ENCODE results near the gene NINL. TPM values are rescaled to one million over a fixed set of nuclear protein-coding genes. Genes with fewer than 3 reads are reported as not detected.

The NINL gene
- total and polyA plus RNA-seq, 2 of the 8 experiments (the other 6 are each of a cell fraction or from before 2014, with no cell fraction given), result 15.3 to 30.0 TPM

GRCh38 chr20:25521382-25521781 lies 63.9 kb downstream of the NINL start:
- Histone ChIP-seq H2BK15ac (ENCODE audit: low read length) (no peak overlapping the region), H2BK20ac (ENCODE audit: low read length) (no peak overlapping the region), H4K8ac (ENCODE audit: extremely low read depth, insufficient read depth, low read length) (no peak overlapping the region), H3K4me1 (replicated peaks in 1 of 4; ENCODE audit: control insufficient read depth in 3 of 4, insufficient read depth in 4 of 4, low read length in 3 of 4) (no peaks in the 10 kb centered on the region), H3K9ac (replicated peaks in 1 of 4; ENCODE audit: extremely low read depth in 1 of 4, low read depth in 3 of 4, low read length in 3 of 4) (no peak overlapping the region), H2AFZ (ENCODE audit: low read length) (no peak overlapping the region), H3K23ac (ENCODE audit: insufficient read length) (no peak overlapping the region), H2BK5ac (ENCODE audit: low read depth, low read length) (no peak overlapping the region), H3K4me2 (ENCODE audit: insufficient read depth in 1 of 2, low read depth in 2 of 2, low read length in 2 of 2) (no peak overlapping the region), H3K9me3 (ENCODE audit: insufficient read depth in 2 of 2, low read depth in 1 of 2, low read length in 1 of 2) (peaks cover 2 to 4% of the 10 kb centered on the region in 2 experiments; a peak in 3 of 4 replicates), H3K79me2 (ENCODE audit: control insufficient read depth in 1 of 2, insufficient read depth in 2 of 2, low read length in 2 of 2) (0 out of 4 replicates have a peak, but pooled peaks cover 0 to 3% of the 10 kb centered on the region in 2 experiments), H2BK120ac (replicated peaks; ENCODE audit: low read depth, low read length) (no peak overlapping the region), H3K4me3 (ENCODE audit: extremely low read depth in 1 of 4, insufficient read depth in 2 of 4, low read depth in 3 of 4, low read length in 4 of 4) (no peak overlapping the region), H3K23me2 (ENCODE audit: low read depth, low read length) (no peaks in the 10 kb centered on the region), H3K27ac (ENCODE audit: low read depth, low read length) (no peak overlapping the region), H3K79me1 (ENCODE audit: low read depth, low read length) (no peaks in the 10 kb centered on the region), H3K18ac (ENCODE audit: extremely low read depth, low read length) (no peak overlapping the region), H4K91ac (replicated peaks; ENCODE audit: insufficient read length, low read length) (no peak overlapping the region), H4K20me1 (replicated peaks in 1 of 2; ENCODE audit: control insufficient read depth in 1 of 2, insufficient read depth in 2 of 2, low read length in 2 of 2) (peaks cover 0 to 2% of the 10 kb centered on the region in 2 experiments), H3K4ac (replicated peaks; ENCODE audit: insufficient read length, low read depth, low read length) (no peak overlapping the region), H2BK12ac (ENCODE audit: low read depth, low read length) (no peak overlapping the region), H2AK5ac (ENCODE audit: low read depth, low read length) (no peak overlapping the region), H4K5ac (ENCODE audit: insufficient read length, low read depth, low read length) (no peak overlapping the region), H3K14ac (ENCODE audit: insufficient read length) (no peak overlapping the region), H3K36me3 (ENCODE audit: control insufficient read depth in 2 of 4, insufficient read depth in 4 of 4, low read length in 3 of 4) (peaks cover 0 to 18% (median 13%) of the 10 kb centered on the region in 4 experiments; a peak in 6 of 8 replicates), H3K56ac (replicated peaks; ENCODE audit: insufficient read length, low read depth, low read length) (no peak overlapping the region), H3K27me3 (replicated peaks in 1 of 4; ENCODE audit: control insufficient read depth in 3 of 4, extremely low read depth in 1 of 4, insufficient read depth in 3 of 4, low read length in 3 of 4) (no peaks in the 10 kb centered on the region)
- DNase-seq (ENCODE audit: low read depth in 1 of 2, low spot score in 2 of 2), result no peak
- no peak for FAIRE-seq
- CTCF ChIA-PET (ENCODE audit: partially characterized antibody), result interaction anchor here (0.7 to 2.4 kb wide), 5 partner anchors 13 to 40 kb away, joined by 3 to 6 read pairs (median 4); no protein-coding TSS in a partner anchor
- POLR2A ChIA-PET (ENCODE audit: partially characterized antibody), result interaction anchor here (1.2 to 2.1 kb wide), 2 partner anchors 12 to 63 kb away, joined by 4 read pairs; partner anchors contain the start of gene NINL
- WGBS, 2 experiments (ENCODE audit: extremely low coverage in 1 of 2, insufficient coverage in 1 of 2, insufficient read length in 1 of 2, insufficient replicate concordance in 2 of 2, low coverage in 1 of 2, low lambda C conversion rate in 2 of 2, missing lambda C conversion rate in 1 of 2), result 88% methylated on average over 2 of the region's 2 CpGs; no CpG with 5 or more reads in 1 of the 2 experiments
- TF ChIP-seq NANOG (IDR thresholded peaks at IDR 0.05; ENCODE audit: insufficient read depth, low read depth, low read length, poor library complexity, severe bottlenecking), result no peak
- TF ChIP-seq ATF3 (IDR thresholded peaks at IDR 0.05; ENCODE audit: insufficient read depth, low read depth, low read length), result no peak
- TF ChIP-seq SIRT6 (IDR thresholded peaks at IDR 0.05; ENCODE audit: low read length), result no peak
- no peak for TF ChIP-seq E2F6 (IDR thresholded peaks at IDR 0.05)
- TF ChIP-seq NRF1 (IDR thresholded peaks at IDR 0.05; ENCODE audit: low read depth, low read length), result no peak
- no peak for TF ChIP-seq CHD1 (IDR thresholded peaks at IDR 0.05; ENCODE audit: low read depth, low read length)
- no peak for TF ChIP-seq CTCF (IDR thresholded peaks at IDR 0.05; ENCODE audit: control extremely low read depth in 1 of 3, insufficient read depth in 1 of 3, low read depth in 1 of 3, low read length in 3 of 3)
- TF ChIP-seq KDM1A (IDR thresholded peaks at IDR 0.05; ENCODE audit: borderline replicate concordance, low read length), result no peak
- TF ChIP-seq GABPA (IDR thresholded peaks at IDR 0.05; ENCODE audit: borderline replicate concordance, insufficient read depth, low read length), result no peak
- no peak for TF ChIP-seq CEBPB (IDR thresholded peaks at IDR 0.05; ENCODE audit: low read depth, low read length)
